ENCODE measurements around the gene CNOT2.

DNA sequence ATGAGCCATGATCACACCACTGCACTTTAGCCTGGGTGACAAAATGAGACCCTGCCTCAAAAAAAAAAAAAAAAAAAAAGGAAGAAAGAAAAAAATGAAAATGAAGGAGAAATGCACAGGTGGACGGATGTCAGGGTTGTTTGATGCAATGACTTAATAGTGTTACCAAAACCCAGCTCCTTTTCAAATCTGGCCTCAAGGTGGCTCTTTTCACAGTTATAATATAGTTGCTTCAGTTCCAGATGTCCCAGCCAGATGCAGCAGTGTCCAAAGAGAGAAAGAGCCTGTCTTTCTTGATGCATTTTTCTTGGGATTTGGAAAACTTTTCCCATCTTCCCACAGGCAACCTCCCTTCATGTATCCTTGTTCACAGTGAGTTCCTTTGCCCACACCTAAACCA lies 159.4 kb downstream of the CNOT2 start:
- TF ChIP-seq POLR2A (IDR thresholded peaks at IDR 0.05), result no peak
- TF ChIP-seq, protein P1, sequence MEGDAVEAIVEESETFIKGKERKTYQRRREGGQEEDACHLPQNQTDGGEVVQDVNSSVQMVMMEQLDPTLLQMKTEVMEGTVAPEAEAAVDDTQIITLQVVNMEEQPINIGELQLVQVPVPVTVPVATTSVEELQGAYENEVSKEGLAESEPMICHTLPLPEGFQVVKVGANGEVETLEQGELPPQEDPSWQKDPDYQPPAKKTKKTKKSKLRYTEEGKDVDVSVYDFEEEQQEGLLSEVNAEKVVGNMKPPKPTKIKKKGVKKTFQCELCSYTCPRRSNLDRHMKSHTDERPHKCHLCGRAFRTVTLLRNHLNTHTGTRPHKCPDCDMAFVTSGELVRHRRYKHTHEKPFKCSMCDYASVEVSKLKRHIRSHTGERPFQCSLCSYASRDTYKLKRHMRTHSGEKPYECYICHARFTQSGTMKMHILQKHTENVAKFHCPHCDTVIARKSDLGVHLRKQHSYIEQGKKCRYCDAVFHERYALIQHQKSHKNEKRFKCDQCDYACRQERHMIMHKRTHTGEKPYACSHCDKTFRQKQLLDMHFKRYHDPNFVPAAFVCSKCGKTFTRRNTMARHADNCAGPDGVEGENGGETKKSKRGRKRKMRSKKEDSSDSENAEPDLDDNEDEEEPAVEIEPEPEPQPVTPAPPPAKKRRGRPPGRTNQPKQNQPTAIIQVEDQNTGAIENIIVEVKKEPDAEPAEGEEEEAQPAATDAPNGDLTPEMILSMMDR (IDR thresholded peaks at IDR 0.05 in 4 of 5, conservative IDR thresholded peaks at IDR 0.05 in 1 of 5), result no peak

All from gastrocnemius medialis (tissue), 4 donors.